OCI-LY7 (cell line): ENCODE measurements around the gene BTBD7.

Experiments used
- CTCF ChIP-seq: fragments of 200-600 bp; sonication (generic); conservative IDR thresholded peaks from 2 replicates; pipeline ENCODE4 v1.5.1; 2014; ENCODE audit warnings: mild to moderate bottlenecking, antibody characterized with exemption, low read length, moderate library complexity, mixed read lengths
- EZH2phosphoT487 ChIP-seq: fragments of 200-600 bp; sonication (generic); IDR thresholded peaks from 2 replicates; pipeline ENCODE4 v1.6.1; 2018; ENCODE audit warnings: low read depth, borderline replicate concordance, mild to moderate bottlenecking, mixed run types, antibody characterized with exemption, low read length, moderate library complexity, mixed read lengths

- TF ChIP-seq CTCF (no peak), EZH2phosphoT487 (no peak)
Measured at GRCh38 chr14:93305725-93306418, 27.0 kb downstream of the BTBD7 start.
